Kidney epithelial cell (primary cell): Measurements from ENCODE around the gene PHC2. TPM values are rescaled to one million over a fixed set of nuclear protein-coding genes. Genes with fewer than 3 reads are reported as not detected.

Experiments
- DNase-seq: peaks from one replicate; pipeline ENCODE4 v3.0.0-alpha.2; 2010; ENCODE audit warnings: low read depth
- H3K27me3 ChIP-seq: 2 replicates; pipeline ENCODE4 v1.6.0; 2011; ENCODE audit warnings: low read length; ENCODE audit not compliant: control insufficient read depth, insufficient read depth
- H3K36me3 ChIP-seq: 2 replicates; pipeline ENCODE4 v1.5.1; 2011; ENCODE audit warnings: low read length; ENCODE audit not compliant: control insufficient read depth, insufficient read depth
- H3K4me3 ChIP-seq: 2 replicates; pipeline ENCODE4 v1.5.1; 2011; ENCODE audit warnings: low read depth, mild to moderate bottlenecking, control low read depth, low read length
- CTCF ChIP-seq: IDR thresholded peaks from 2 replicates; pipeline ENCODE4 v1.5.1; 2011; ENCODE audit warnings: mild to moderate bottlenecking, moderate library complexity, low read length, control low read depth, inconsistent platforms; ENCODE audit not compliant: insufficient read depth, poor library complexity, severe bottlenecking
- total RNA-seq: library from RNA; depleted of rRNA; stranded (reverse); fragments of >200 nt; gene quantifications from 2 replicates; pipeline ENCODE4 v1.2.3, GENCODE V29; 2015

PHC2 gene
- total RNA-seq, 1 donor from 2014 or later = 216 TPM

GRCh38 chr1:33425900-33426299, 5.0 kb downstream of the PHC2 start:
- H3K27me3 ChIP-seq = no peaks in the 10 kb centered on the region

GRCh38 chr1:33424610-33425009, 6.3 kb downstream of the PHC2 start:
- no peaks in the 10 kb centered on the region for H3K36me3 ChIP-seq
- TF ChIP-seq CTCF = no peak
- no peaks in the 10 kb centered on the region for H3K27me3 ChIP-seq
- no peak for DNase-seq
- no peak overlapping the region for H3K4me3 ChIP-seq

More at GRCh38 chr1:33425900-33426299, 5.0 kb downstream of the PHC2 start:
- DNase-seq = no peak
- no peak for TF ChIP-seq CTCF
- Histone ChIP-seq H3K4me3 (no peak overlapping the region), H3K36me3 (no peaks in the 10 kb centered on the region)

- H3K27me3 ChIP-seq = no peaks in the 10 kb centered on the region
- H3K4me3 ChIP-seq = no peak overlapping the region
- no peak for DNase-seq
- H3K36me3 ChIP-seq = no peaks in the 10 kb centered on the region
- TF ChIP-seq CTCF = no peak
Observed at GRCh38 chr1:33424205-33424604, 6.7 kb downstream of the PHC2 start.

GRCh38 chr1:33420870-33421775, 9.8 kb downstream of the PHC2 start:
- no peak overlapping the region for H3K4me3 ChIP-seq
- TF ChIP-seq CTCF = no peak
- H3K27me3 ChIP-seq = no peaks in the 10 kb centered on the region
- no peak for DNase-seq
- no peaks in the 10 kb centered on the region for H3K36me3 ChIP-seq

- TF ChIP-seq CTCF = no peak
- no peak for DNase-seq
- H3K36me3 ChIP-seq = no peaks in the 10 kb centered on the region
- H3K27me3 ChIP-seq = no peaks in the 10 kb centered on the region
- no peak overlapping the region for H3K4me3 ChIP-seq
Observed at GRCh38 chr1:33418811-33419210, 12.1 kb downstream of the PHC2 start.
